Tongue (tissue), 2 donors: ENCODE data around the gene EOLA2. TPM values are rescaled to one million over a fixed set of nuclear protein-coding genes. Genes with fewer than 3 reads are reported as not detected.
"Not testable (repeated sequence)": the region's sequence is repeated elsewhere in the genome, so short reads cannot be mapped to it uniquely, and the experiment has no call there.

Experiments used
- DNase-seq: peaks from one replicate; pipeline ENCODE4 v3.0.0-alpha.2; 2015
- total RNA-seq: library from RNA; depleted of rRNA; stranded (reverse); fragments of >200 nt; gene quantifications from one replicate; pipeline ENCODE4 v1.2.3, GENCODE V29; 2014

Gene EOLA2
- 16.0 TPM for total RNA-seq

GRCh38 chrX:149938427-149938880 lies at the start of gene EOLA2:
Gene EOLA2 (minus strand): TSS chrX:149938491. CDS start chrX:149933874, 4,617 bp downstream.
- peak; percentile 98 for DNase-seq

GRCh38 chrX:149987613-149988012 lies 49.3 kb upstream of the EOLA2 start:
- no peak for DNase-seq

- no peak for DNase-seq
These were observed 46.1 kb upstream of the EOLA2 start for GRCh38 chrX:149984411-149984810.

- DNase-seq: no peak
These were observed 44.0 kb upstream of the EOLA2 start for GRCh38 chrX:149982310-149982709.

- no peak for DNase-seq
These were observed 40.9 kb upstream of the EOLA2 start for GRCh38 chrX:149979126-149979644.

- DNase-seq: peak; percentile 78
These were observed 24.8 kb upstream of the EOLA2 start for GRCh38 chrX:149962859-149963757.

GRCh38 chrX:149962010-149962409 lies 23.7 kb upstream of the EOLA2 start:
- no peak for DNase-seq

GRCh38 chrX:149961572-149961971 lies 23.3 kb upstream of the EOLA2 start:
- DNase-seq: no peak

GRCh38 chrX:149950681-149951080 lies 12.4 kb upstream of the EOLA2 start:
- peak; percentile 48 for DNase-seq

- DNase-seq: no peak
These were observed 11.6 kb upstream of the EOLA2 start for GRCh38 chrX:149949743-149950436.

- DNase-seq: no peak
These were observed 9.7 kb upstream of the EOLA2 start for GRCh38 chrX:149948016-149948415.

- DNase-seq: not testable (repeated sequence)
These were observed 8.6 kb upstream of the EOLA2 start for GRCh38 chrX:149946932-149947331.

GRCh38 chrX:149945820-149946219 lies 7.5 kb upstream of the EOLA2 start:
- not testable (repeated sequence) for DNase-seq

GRCh38 chrX:149945087-149945670 lies 6.9 kb upstream of the EOLA2 start:
- not testable (repeated sequence) for DNase-seq

GRCh38 chrX:149940674-149941024 lies 2.4 kb upstream of the EOLA2 start:
- not testable (repeated sequence) for DNase-seq

- peak; percentile 97 for DNase-seq
These were observed 1.8 kb upstream of the EOLA2 start for GRCh38 chrX:149939905-149940673.

GRCh38 chrX:149939655-149939904 lies 1.3 kb upstream of the EOLA2 start:
- DNase-seq: no peak

- peak; percentile 96 for DNase-seq
These were observed 777 bp upstream of the EOLA2 start for GRCh38 chrX:149938881-149939654.

- no peak for DNase-seq
These were observed 342 bp downstream of the EOLA2 start for GRCh38 chrX:149937871-149938426.

- DNase-seq: peak; percentile 2
These were observed 963 bp downstream of the EOLA2 start for GRCh38 chrX:149937328-149937727.

GRCh38 chrX:149933547-149933946 lies 4.7 kb downstream of the EOLA2 start:
- DNase-seq: not testable (repeated sequence)
